HepG2 (cell line): ENCODE measurements around the gene C12orf60.

Source experiments
- HDAC2 ChIP-seq: sonication (generic); formaldehyde crosslinking; IDR thresholded peaks from 2 replicates; pipeline ENCODE4 v1.4.0; 2020; ENCODE audit warnings: missing genetic modification reagents
- MEIS1 ChIP-seq: sonication (generic); formaldehyde crosslinking; IDR thresholded peaks from 2 replicates; pipeline ENCODE4 v1.9.0; 2021; ENCODE audit warnings: mild to moderate bottlenecking, missing genetic modification reagents, moderate library complexity, borderline replicate concordance
- SMARCC2 ChIP-seq: fragments of 450-650 bp; IDR thresholded peaks from 2 replicates; pipeline ENCODE4 v1.6.1; 2017; ENCODE audit warnings: antibody characterized with exemption, mild to moderate bottlenecking
- ZBTB7A ChIP-seq: sonication (generic); formaldehyde crosslinking; IDR thresholded peaks from 2 replicates; pipeline ENCODE4 v1.8.0; 2022; ENCODE audit warnings: mild to moderate bottlenecking, missing genetic modification reagents
- TF ChIP-seq, protein P1 (sequence below): sonication (generic); formaldehyde crosslinking; IDR thresholded peaks from 2 replicates; pipeline ENCODE4 v1.5.0; 2020; ENCODE audit warnings: mild to moderate bottlenecking, missing genetic modification reagents, moderate library complexity

DNA sequence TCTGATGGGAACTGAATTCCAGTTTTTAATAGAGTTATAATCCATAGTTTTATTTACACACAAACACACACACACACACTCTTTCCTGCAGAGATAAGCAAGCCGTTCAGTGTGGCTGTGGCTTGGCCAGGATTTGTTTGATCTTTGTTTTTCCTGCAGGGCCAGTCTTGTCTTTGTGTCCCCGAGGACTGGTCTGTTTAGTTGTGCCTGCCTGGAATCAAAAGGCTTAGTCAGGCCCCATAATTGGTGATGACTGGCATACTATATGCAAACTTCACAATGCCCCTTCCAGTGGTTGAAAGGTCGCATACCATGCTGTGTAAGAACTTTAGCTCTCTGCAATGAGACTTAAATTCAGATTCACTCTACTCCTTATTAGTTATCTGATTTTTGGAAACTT is 26.2 kb upstream of the C12orf60 start:
- TF ChIP-seq MEIS1 (CRISPR knock-in tag) (no peak), SMARCC2 (no peak), HDAC2 (CRISPR knock-in tag) (no peak), ZBTB7A (CRISPR knock-in tag) (no peak)
- TF ChIP-seq, protein P1, sequence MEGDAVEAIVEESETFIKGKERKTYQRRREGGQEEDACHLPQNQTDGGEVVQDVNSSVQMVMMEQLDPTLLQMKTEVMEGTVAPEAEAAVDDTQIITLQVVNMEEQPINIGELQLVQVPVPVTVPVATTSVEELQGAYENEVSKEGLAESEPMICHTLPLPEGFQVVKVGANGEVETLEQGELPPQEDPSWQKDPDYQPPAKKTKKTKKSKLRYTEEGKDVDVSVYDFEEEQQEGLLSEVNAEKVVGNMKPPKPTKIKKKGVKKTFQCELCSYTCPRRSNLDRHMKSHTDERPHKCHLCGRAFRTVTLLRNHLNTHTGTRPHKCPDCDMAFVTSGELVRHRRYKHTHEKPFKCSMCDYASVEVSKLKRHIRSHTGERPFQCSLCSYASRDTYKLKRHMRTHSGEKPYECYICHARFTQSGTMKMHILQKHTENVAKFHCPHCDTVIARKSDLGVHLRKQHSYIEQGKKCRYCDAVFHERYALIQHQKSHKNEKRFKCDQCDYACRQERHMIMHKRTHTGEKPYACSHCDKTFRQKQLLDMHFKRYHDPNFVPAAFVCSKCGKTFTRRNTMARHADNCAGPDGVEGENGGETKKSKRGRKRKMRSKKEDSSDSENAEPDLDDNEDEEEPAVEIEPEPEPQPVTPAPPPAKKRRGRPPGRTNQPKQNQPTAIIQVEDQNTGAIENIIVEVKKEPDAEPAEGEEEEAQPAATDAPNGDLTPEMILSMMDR (CRISPR knock-in tag): no peak
